Spleen (tissue), 7 donors: Measurements from ENCODE around the gene FLT4.

Source experiments
- CTCF ChIP-seq, 11 experiments: fragments of 200-600 bp in 7 of 11; fragments of 450-650 bp in 4 of 11; sonication (generic) in 4 of 11; IDR thresholded peaks in 8 of 11; conservative IDR thresholded peaks in 3 of 11; 1 replicate in 7 of 11; 2 replicates in 4 of 11; pipeline versions ENCODE4 v1.4.0 to v1.8.0; 2016 to 2021; ENCODE audit warnings: antibody characterized with exemption in 11 of 11, inconsistent platforms in 4 of 11, mild to moderate bottlenecking in 1 of 11
- POLR2A ChIP-seq, 3 donors: fragments of 450-650 bp; IDR thresholded peaks; one replicate each; pipeline ENCODE4 v1.5.1; 2017; ENCODE audit warnings: antibody characterized with exemption in 3 of 3, mild to moderate bottlenecking in 1 of 3
- donor health status: DM: no; HTN: no; CAD: no; lungs with moderate emphysema.
- donor health status: DM: no; HTN: no; CAD: no.
- donor health status: DM: no; HTN: no; CAD: no.

GRCh38 chr5:180632768-180633167 is 16.6 kb downstream of the FLT4 start:
- TF ChIP-seq CTCF (IDR thresholded peaks at IDR 0.05 in 8 of 11, conservative IDR thresholded peaks at IDR 0.05 in 3 of 11) = no peak
- TF ChIP-seq POLR2A (IDR thresholded peaks at IDR 0.05) = no peak
